Renal pelvis (tissue), 4 donors: ENCODE measurements around the gene AQP6. TPM values are rescaled to one million over a fixed set of nuclear protein-coding genes. Genes with fewer than 3 reads are reported as not detected.
"Not testable (repeated sequence)": the region's sequence is repeated elsewhere in the genome, so short reads cannot be mapped to it uniquely, and the experiment has no call there.

Experiments
- DNase-seq: peaks from one replicate; pipeline ENCODE4 v3.0.0-alpha.2; 2013
- polyA plus RNA-seq, 3 donors: library from polyadenylated mRNA; unstranded; fragments of 120-200 nt; gene quantifications; one replicate each; pipeline ENCODE4 v1.2.1, GENCODE V29; 2013; ENCODE audit not compliant: insufficient read length in 3 of 3

The AQP6 gene
- polyA plus RNA-seq, 3 donors = 15.4 to 28.6 (median 23.3) TPM

DNA sequence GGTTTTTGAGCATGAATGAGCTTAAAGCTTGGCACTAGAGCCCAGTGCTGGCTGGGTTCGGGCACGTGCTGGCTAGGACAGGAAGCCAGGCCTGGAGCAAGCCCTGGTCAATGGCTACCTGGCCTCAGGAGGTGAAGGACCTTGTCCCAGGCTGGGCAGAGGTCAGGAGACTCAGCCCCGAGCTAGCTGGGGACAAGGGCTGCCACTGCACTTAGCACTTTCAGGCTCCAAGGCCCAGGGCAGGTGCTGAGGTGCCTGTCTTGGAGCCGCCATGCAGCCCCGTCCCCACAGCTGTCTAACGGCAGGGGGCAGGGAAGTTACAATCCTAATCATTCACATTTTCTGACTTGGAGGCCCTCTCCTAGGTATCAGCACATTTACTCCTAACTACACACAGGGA, 4.3 kb upstream of the AQP6 start:
- DNase-seq = no peak

- no peak for DNase-seq
Observed at GRCh38 chr12:49969027-49969426, 3.7 kb upstream of the AQP6 start.

GRCh38 chr12:49969651-49970429, 2.9 kb upstream of the AQP6 start:
- DNase-seq = no peak

GRCh38 chr12:49970658-49971057, 2.1 kb upstream of the AQP6 start:
- no peak for DNase-seq

DNA sequence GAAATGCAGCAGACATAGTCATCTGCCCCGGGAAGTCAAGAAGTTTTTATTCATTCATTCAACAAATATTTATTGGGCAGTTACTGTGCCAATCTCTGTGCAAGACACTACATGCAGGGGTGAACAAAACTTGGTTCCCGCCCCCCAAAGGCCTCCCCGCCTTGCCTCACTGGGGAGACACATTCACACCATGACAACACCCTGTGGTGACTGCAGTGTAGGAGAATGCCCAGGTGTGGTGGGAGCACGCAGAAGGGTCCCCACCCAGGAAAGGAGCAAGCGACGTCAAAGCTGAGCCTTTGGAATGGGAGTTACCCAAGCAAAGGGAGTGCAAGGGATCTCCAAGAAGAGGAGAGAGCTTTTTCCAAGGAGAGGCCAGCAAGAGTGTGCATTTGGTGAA, 1.6 kb upstream of the AQP6 start:
- DNase-seq = no peak

DNA sequence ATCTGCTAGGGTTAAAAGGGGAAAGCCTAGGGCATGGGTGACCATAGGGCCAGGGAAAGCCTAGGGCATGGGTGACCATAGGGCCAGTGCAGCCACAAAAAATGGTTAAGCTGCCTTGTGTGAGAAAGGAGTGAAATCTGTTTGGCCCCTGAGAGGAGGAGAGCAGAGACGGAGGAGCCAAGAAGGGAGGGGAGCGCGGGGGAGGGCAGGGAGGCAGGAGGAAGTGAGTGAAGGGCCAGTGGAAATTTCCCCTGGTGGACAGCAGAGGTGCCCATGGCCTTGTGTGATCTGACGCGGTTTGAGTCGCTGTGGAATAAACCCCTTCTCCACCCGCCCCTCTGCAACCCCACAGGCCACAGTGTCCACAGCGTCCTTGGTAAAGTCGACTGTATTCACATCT, 618 bp upstream of the AQP6 start:
- DNase-seq = no peak

DNA sequence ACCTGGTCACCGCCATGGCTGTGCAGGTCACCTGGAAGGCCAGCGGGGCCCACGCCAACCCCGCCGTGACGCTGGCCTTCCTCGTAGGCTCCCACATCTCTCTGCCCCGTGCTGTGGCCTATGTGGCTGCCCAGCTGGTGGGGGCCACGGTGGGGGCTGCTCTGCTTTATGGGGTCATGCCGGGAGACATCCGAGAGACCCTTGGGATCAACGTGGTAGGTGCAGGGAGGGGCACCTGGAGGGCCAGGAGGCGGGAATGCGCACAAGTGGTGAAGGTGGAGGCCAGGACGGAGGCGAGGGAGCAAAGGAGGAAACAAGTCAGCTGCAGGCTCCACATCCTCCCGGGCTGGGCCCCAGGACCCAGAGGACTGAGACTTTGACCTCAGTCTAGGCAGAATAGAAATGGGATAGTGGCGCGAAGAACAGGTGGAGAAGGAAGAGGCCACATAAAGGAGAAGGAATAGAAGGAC, 649 bp downstream of the AQP6 start:
- no peak for DNase-seq

GRCh38 chr12:49974231-49974675, 1.5 kb downstream of the AQP6 start:
- peak; percentile 61 for DNase-seq

- DNase-seq = no peak
Observed at GRCh38 chr12:49974677-49975317, 2.0 kb downstream of the AQP6 start.

DNA sequence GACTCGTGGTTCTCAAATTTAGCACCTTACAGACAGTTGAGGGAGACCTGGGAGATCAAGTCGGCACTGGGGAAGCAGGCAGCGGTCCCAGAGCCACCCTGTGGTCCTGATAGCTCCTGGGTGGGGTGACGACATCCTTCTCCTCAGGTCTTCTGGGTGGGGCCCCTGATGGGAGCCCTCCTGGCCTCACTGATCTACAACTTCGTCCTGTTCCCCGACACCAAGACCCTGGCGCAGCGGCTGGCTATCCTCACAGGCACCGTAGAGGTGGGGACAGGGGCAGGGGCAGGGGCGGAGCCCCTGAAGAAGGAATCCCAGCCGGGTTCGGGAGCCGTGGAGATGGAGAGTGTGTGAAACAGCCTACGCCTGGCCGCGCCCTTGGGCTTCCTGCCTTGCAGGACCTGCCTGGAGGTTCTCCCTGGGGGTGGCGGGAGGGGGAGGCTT, 2.6 kb downstream of the AQP6 start:
- DNase-seq = no peak

GRCh38 chr12:49976557-49976956, 3.8 kb downstream of the AQP6 start:
- no peak for DNase-seq

- no peak for DNase-seq
Observed at GRCh38 chr12:49978125-49978524, 5.4 kb downstream of the AQP6 start.

- no peak for DNase-seq
Observed at GRCh38 chr12:49979016-49979586, 6.4 kb downstream of the AQP6 start.

- no peak for DNase-seq
Observed at GRCh38 chr12:49979791-49980190, 7.0 kb downstream of the AQP6 start.

DNA sequence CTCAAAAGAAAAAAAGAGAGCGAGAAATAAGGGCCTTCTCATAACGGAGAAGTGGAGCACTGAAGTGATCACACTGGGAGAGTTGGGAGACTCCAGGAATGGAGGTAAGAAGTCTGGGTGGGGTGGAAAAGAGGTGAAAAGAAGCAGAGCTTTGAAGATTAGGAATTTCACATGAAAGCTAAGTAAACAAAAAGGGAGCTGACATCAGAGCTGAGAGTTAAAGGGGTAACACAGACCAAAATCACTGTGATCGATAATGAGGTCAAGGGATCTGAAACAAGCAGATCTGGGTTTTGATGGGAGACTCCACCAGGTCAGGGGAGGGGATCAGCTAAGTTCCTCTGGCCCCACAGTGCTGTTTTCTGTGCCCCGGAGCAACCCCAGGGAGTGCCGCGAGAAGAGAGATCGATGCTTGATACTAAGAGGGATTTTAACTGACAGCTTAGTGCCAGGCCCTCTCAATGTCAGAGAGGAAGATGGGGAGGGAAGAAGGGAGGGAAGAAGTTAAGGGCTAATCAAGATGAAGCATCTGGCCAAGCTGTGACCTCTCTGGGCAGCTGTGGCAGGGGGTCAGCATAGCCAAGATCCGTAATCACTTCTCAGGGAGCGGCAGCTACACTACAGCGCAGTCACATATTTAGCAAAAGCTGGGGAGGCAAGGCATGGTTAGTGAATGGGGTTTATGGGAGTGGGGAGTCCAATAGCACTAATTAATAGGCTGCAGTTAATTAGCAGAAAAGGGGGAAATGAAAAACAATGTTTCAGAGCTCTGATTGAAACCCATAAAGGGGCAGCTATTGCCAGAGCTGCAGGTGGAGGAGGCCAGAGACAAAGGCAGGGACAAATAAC, 8.0 kb downstream of the AQP6 start:
- no peak for DNase-seq

GRCh38 chr12:49982246-49983087, 9.7 kb downstream of the AQP6 start:
- DNase-seq = no peak

GRCh38 chr12:49983892-49984291, 11.1 kb downstream of the AQP6 start:
- DNase-seq = peak; percentile 69

GRCh38 chr12:49984476-49985359, 12.0 kb downstream of the AQP6 start:
- no peak for DNase-seq

DNA sequence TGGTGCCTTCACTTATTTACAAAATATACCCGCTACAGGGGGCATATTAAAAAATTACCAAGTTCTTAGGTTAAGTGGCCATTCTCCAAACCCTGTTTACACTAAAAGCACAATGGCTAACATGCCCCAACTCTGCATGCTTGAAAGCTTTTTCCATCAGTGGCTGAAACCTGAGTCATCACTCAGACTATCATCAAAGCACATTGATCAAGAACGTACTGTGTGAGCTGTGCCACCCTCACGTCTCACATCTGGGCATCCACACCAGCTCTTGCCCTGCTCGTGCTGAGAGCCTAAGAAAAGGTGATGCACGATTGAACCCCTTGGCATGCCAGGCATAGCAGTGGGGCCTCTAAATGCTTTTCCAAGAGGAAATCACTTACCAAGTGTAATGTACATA, 13.2 kb downstream of the AQP6 start:
- no peak for DNase-seq

DNA sequence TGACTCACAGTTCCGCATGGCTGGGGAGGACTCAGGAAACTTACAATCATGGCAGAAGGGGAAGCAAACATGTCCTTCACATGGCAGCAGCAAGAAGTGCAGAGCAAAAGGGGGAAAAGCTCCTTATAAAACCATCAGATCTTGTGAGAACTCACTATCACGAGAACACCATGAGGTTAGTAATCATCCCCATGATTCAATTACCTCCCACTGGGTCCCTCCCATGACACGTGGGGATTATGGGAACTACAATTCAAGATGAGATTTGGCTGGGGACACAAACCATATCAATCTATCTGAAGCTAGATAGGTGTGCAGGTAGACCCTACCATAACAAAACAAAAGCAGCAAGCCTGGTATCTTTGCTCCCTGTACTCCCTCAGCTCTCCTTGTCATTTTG, 13.7 kb downstream of the AQP6 start:
- not testable (repeated sequence) for DNase-seq
